ENCODE data around the gene MTHFD1. TPM values are rescaled to one million over a fixed set of nuclear protein-coding genes. Genes with fewer than 3 reads are reported as not detected.

Gene MTHFD1
- total RNA-seq, 2 donors from 2014 or later = 165 to 297 TPM

- Mint-ChIP-seq H3K4me1 (ENCODE audit: low read depth in 2 of 2) (peaks cover 17 to 21% of the 10 kb centered on the region in 2 donors), H3K27ac (peak overlapping the region in 1 of 2 donors; percentile 40), H3K4me3 (peak overlapping the region; percentile 11), H3K36me3 (peaks cover 27% of the 10 kb centered on the region), H3K27me3 (no peaks in the 10 kb centered on the region), H3K9me3 (no peaks in the 10 kb centered on the region)
- ATAC-seq (peak in 1 of 2 donors; percentile 61), DNase-seq (ENCODE audit: low spot score) (no peak)
Observed at GRCh38 chr14:64417055-64417770, 29.1 kb downstream of the MTHFD1 start.

DNA sequence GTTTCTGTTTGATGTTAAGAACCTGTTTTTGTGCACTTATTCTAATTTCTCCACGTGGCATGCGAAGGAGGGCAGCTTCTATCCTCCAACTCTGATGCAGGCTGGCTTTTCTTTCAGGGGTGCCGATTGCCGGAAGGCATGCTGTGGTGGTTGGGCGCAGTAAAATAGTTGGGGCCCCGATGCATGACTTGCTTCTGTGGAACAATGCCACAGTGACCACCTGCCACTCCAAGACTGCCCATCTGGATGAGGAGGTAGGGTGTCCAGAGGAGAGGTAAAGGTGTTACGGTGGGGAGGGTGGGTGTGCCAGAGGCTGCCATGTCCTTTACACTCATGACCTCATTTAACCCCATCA is 29.6 kb downstream of the MTHFD1 start:
- ATAC-seq (no peak), DNase-seq (ENCODE audit: low spot score) (no peak)
- peak overlapping the region in 1 of 2 donors; percentile 40 for H3K27ac Mint-ChIP-seq
- H3K27me3 Mint-ChIP-seq = no peaks in the 10 kb centered on the region
- peak overlapping the region; percentile 11 for H3K4me3 Mint-ChIP-seq
- H3K9me3 Mint-ChIP-seq = no peaks in the 10 kb centered on the region
- peaks cover 17 to 25% of the 10 kb centered on the region in 2 donors for H3K4me1 Mint-ChIP-seq (ENCODE audit: low read depth in 2 of 2)
- H3K36me3 Mint-ChIP-seq = peaks cover 29% of the 10 kb centered on the region

- H3K36me3 Mint-ChIP-seq = peaks cover 33% of the 10 kb centered on the region
- H3K27me3 Mint-ChIP-seq = no peaks in the 10 kb centered on the region
- DNase-seq (ENCODE audit: low spot score) (no peak), ATAC-seq (no peak)
- H3K4me3 Mint-ChIP-seq = no peak overlapping the region
- H3K27ac Mint-ChIP-seq = no peak overlapping the region
- no peaks in the 10 kb centered on the region for H3K9me3 Mint-ChIP-seq
- H3K4me1 Mint-ChIP-seq (ENCODE audit: low read depth in 2 of 2) = peaks cover 17 to 28% of the 10 kb centered on the region in 2 donors
Observed at GRCh38 chr14:64419003-64419402, 30.9 kb downstream of the MTHFD1 start.

DNA sequence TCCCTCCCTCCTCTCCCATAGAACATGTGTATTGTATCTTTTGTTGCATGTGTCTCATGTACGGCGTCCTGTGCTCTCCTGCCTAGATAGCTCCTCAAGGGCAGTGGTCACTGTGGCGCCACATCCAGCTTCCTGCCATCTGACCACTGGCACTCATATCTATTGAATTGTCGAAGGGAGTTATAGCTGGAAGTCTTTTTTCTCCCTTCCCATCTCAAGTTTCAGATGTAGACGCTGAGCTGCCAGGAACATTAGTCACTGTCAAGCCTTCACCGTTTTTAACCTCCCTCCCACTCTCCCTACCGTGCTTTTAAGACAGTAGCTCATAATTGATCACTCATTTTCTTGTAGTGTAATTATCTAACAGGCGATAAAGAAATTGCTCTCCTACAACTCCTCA is 33.0 kb downstream of the MTHFD1 start:
- Mint-ChIP-seq H3K4me1 (ENCODE audit: low read depth in 2 of 2) (peaks cover 8 to 20% of the 10 kb centered on the region in 2 donors), H3K9me3 (no peaks in the 10 kb centered on the region), H3K27ac (no peak overlapping the region), H3K27me3 (no peaks in the 10 kb centered on the region), H3K4me3 (no peak overlapping the region), H3K36me3 (peaks cover 38% of the 10 kb centered on the region)
- ATAC-seq (no peak), DNase-seq (ENCODE audit: low spot score) (no peak)

DNA sequence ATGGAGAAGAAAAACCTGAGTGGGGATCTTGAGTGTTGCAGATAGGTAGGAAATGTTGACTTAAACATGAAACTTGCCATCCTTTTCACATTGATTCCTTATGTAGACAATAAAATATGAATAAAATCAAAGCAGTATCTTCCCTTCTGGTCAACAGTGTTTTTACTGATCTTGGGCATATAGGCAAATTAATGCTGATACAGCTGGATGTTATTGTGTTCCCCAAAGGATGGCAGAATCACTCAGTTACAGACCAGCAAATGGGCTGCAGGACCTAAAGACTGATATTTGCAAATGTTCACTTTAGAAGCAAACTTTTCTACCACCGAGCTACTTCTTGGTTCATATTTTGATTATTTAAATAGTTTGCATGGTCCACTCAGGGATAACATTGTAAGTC is 33.9 kb downstream of the MTHFD1 start:
- Mint-ChIP-seq H3K36me3 (peaks cover 40% of the 10 kb centered on the region), H3K9me3 (no peaks in the 10 kb centered on the region), H3K27ac (peak overlapping the region in 1 of 2 donors; percentile 49), H3K4me1 (ENCODE audit: low read depth in 2 of 2) (peaks cover 6 to 19% of the 10 kb centered on the region in 2 donors), H3K27me3 (no peaks in the 10 kb centered on the region), H3K4me3 (no peak overlapping the region)
- DNase-seq (ENCODE audit: low spot score) = no peak
- no peak for ATAC-seq

DNA sequence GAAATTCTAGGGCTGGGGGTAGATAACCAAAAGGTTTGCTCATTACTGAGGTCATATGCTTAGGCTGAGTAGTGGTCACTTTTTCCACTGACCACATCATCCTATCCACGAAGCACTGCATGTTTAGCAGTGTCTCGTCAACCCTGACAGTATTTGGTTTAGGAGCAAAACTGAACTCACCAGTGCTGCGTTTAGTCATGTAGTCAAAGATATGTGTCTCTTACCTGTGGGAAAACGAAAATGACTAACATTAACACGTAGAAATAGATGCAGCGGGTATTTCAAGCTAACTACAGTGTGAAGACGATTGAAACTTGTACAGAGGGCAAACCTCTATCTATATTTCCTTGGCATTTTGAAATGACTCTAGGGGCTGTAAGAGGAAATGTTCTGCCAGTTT is 34.6 kb downstream of the MTHFD1 start:
- peak in 1 of 2 donors; percentile 66 for ATAC-seq
- peaks cover 37% of the 10 kb centered on the region for H3K36me3 Mint-ChIP-seq
- peak overlapping the region in 1 of 2 donors; percentile 49 for H3K27ac Mint-ChIP-seq
- H3K4me1 Mint-ChIP-seq (ENCODE audit: low read depth in 2 of 2) = peaks cover 0 to 12% of the 10 kb centered on the region in 2 donors
- no peak overlapping the region for H3K4me3 Mint-ChIP-seq
- no peaks in the 10 kb centered on the region for H3K27me3 Mint-ChIP-seq
- no peak for DNase-seq (ENCODE audit: low spot score)
- H3K9me3 Mint-ChIP-seq = no peaks in the 10 kb centered on the region

DNA sequence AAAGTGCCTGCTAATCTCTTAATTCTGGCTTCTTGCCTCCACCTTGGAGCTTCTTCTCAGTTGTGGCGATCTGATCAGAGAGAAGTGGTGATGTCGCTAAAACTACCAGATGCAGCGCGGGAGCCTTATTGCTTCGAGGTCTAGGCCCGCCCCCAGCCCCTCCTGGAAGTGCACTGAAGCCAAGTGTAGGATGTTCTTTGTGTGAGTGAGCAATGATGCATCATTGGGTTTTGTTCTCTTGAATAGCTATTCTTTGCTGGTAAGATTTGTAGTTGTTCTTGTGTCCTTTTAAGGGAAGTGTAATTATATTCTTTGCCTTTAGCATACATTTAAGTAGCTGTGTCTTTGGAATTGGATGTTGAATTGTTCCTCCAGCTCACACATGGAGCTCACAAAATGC is 35.8 kb downstream of the MTHFD1 start:
- ATAC-seq (no peak), DNase-seq (ENCODE audit: low spot score) (no peak)
- no peaks in the 10 kb centered on the region for H3K27me3 Mint-ChIP-seq
- peaks cover 0 to 12% of the 10 kb centered on the region in 2 donors for H3K4me1 Mint-ChIP-seq (ENCODE audit: low read depth in 2 of 2)
- H3K27ac Mint-ChIP-seq = no peak overlapping the region
- no peaks in the 10 kb centered on the region for H3K9me3 Mint-ChIP-seq
- H3K4me3 Mint-ChIP-seq = no peak overlapping the region
- peaks cover 37% of the 10 kb centered on the region for H3K36me3 Mint-ChIP-seq

- Mint-ChIP-seq H3K4me3 (no peak overlapping the region), H3K36me3 (peaks cover 34% of the 10 kb centered on the region), H3K9me3 (no peaks in the 10 kb centered on the region), H3K27me3 (no peaks in the 10 kb centered on the region), H3K27ac (no peak overlapping the region), H3K4me1 (ENCODE audit: low read depth in 2 of 2) (peaks cover 11 to 13% of the 10 kb centered on the region in 2 donors)
- no peak for DNase-seq (ENCODE audit: low spot score)
- ATAC-seq = no peak
Observed at GRCh38 chr14:64434528-64434927, 46.4 kb downstream of the MTHFD1 start.

DNA sequence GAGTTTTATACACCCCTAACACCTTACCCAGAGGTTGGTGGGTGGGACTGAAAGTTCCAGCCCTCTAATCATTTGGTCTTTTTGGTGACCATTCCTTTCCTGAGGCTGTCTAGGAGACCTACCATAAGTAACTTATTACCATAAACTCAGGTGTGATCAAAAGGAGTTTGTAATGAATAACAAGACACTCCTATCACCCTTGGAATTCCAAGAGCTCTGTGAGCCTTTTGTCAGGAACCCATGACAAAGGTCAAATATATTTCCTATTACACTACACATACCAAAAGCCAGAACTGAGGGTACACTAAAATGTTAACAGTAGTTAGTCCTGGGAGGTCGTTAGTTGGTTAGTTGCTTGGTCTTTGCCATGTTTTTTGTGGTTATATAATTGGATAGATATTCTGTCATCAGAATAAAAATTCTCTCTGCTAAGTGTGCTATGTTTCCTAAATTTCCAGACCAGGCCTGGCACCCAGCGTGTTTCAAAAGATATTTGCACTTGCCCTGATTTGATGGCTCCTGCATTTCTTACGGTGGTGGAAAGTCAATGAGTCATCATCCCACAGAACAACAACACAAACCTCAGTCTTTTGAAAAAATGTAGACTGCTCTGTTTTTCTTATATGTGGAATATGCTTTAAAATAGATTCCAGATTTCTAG is 50.2 kb downstream of the MTHFD1 start:
- no peak overlapping the region for H3K4me3 Mint-ChIP-seq
- peaks cover 30% of the 10 kb centered on the region for H3K36me3 Mint-ChIP-seq

DNA sequence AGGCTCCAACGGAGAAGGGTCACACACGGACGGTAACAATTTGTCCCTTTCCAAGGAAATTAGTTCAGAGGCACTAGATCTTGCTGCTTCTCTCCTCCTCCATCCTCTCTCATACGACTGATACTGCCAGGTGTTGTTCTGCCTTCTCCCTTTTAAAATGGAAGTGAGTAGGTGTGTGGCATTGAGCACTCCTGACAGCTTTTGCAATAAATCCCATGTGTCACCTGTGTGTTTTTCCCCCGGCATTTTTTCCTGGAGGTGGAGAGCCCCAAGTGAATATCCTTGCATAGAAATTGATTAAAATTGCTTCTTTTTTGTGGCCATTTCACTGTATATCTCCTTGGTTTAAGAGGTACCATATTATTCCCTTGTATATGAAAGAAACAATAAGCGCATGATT is 51.0 kb downstream of the MTHFD1 start:
- ATAC-seq (no peak), DNase-seq (ENCODE audit: low spot score) (no peak)
- H3K4me3 Mint-ChIP-seq = no peak overlapping the region
- H3K27me3 Mint-ChIP-seq = no peaks in the 10 kb centered on the region
- no peaks in the 10 kb centered on the region for H3K9me3 Mint-ChIP-seq
- H3K27ac Mint-ChIP-seq = peak overlapping the region in 1 of 2 donors; percentile 35
- peaks cover 23% of the 10 kb centered on the region in 2 donors for H3K4me1 Mint-ChIP-seq (ENCODE audit: low read depth in 2 of 2)
- H3K36me3 Mint-ChIP-seq = peaks cover 34% of the 10 kb centered on the region

More for the DNA sequence above, 50.2 kb downstream of the MTHFD1 start:
- Mint-ChIP-seq H3K27ac (peak overlapping the region in 1 of 2 donors; percentile 35), H3K4me1 (ENCODE audit: low read depth in 2 of 2) (peaks cover 14 to 16% of the 10 kb centered on the region in 2 donors), H3K27me3 (no peaks in the 10 kb centered on the region), H3K9me3 (no peaks in the 10 kb centered on the region)
- DNase-seq (ENCODE audit: low spot score) = no peak
- ATAC-seq = no peak

GRCh38 chr14:64440494-64440893 is 52.3 kb downstream of the MTHFD1 start:
- Mint-ChIP-seq H3K4me3 (no peak overlapping the region), H3K27ac (peak overlapping the region in 1 of 2 donors; percentile 48), H3K36me3 (peaks cover 28% of the 10 kb centered on the region), H3K4me1 (ENCODE audit: low read depth in 2 of 2) (peaks cover 36 to 37% of the 10 kb centered on the region in 2 donors), H3K27me3 (no peaks in the 10 kb centered on the region), H3K9me3 (peaks cover 3% of the 10 kb centered on the region)
- DNase-seq (ENCODE audit: low spot score) (no peak), ATAC-seq (no peak)

GRCh38 chr14:64442300-64442988 is 54.3 kb downstream of the MTHFD1 start:
- Mint-ChIP-seq H3K27me3 (no peaks in the 10 kb centered on the region), H3K9me3 (peaks cover 3% of the 10 kb centered on the region), H3K4me1 (ENCODE audit: low read depth in 2 of 2) (peaks cover 47 to 48% of the 10 kb centered on the region in 2 donors), H3K27ac (peak overlapping the region in 1 of 2 donors; percentile 70), H3K4me3 (no peak overlapping the region), H3K36me3 (peaks cover 28% of the 10 kb centered on the region)
- DNase-seq (ENCODE audit: low spot score) (no peak), ATAC-seq (no peak)

DNA sequence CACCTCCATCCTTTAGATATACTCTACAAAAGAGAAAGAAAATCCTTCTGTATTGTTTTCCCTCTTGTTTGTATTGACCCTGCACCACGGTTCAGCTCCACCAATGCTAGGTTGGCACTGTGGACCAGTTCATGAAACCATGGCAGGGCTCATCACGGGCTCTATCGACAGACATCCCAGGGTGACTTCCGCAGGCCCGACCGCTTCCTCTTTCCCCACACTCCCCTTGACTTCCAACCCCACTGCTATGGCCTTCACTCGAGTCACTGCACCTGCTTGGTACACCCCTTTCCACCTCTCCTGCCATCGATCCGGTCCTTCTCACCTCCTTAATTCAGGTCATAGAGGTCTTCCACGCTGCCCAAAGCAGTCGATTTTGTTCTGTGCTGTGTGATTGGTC is 56.0 kb downstream of the MTHFD1 start:
- Mint-ChIP-seq H3K27ac (peak overlapping the region; percentile 96 to 97), H3K9me3 (peaks cover 3% of the 10 kb centered on the region), H3K4me3 (peak overlapping the region; percentile 64), H3K27me3 (no peaks in the 10 kb centered on the region), H3K4me1 (ENCODE audit: low read depth in 2 of 2) (peaks cover 48 to 50% of the 10 kb centered on the region in 2 donors), H3K36me3 (peaks cover 26% of the 10 kb centered on the region)
- DNase-seq (ENCODE audit: low spot score) = no peak
- ATAC-seq = no peak

Data from natural killer cell treated with Interleukin-12 subunit alpha and Interleukin-12 subunit beta and Interleukin-15 and Interleukin-18, amount 100 ng/mL, for 72 hours (primary cell).